ENCODE data around the gene GSG1L.

- no peak for TF ChIP-seq CTCF (conservative IDR thresholded peaks at IDR 0.05)
- no peak for TF ChIP-seq EZH2 (IDR thresholded peaks at IDR 0.05; ENCODE audit: low read depth)
Measured at GRCh38 chr16:28011971-28012445, 51.5 kb downstream of the GSG1L start.

All from PC-9 (cell line).